Right lobe of liver (tissue), 4 donors: ENCODE results near the gene SPON1.

ENCODE experiments used
- POLR2A ChIP-seq: fragments of 450-650 bp; IDR thresholded peaks from one replicate; pipeline ENCODE4 v1.6.1; 2017; ENCODE audit warnings: antibody characterized with exemption, mild to moderate bottlenecking
- TF ChIP-seq, protein P1 (sequence below), 4 donors: fragments of 200-600 bp in 3 of 4; fragments of 450-650 bp in 1 of 4; IDR thresholded peaks; one replicate each; pipeline versions ENCODE4 v1.5.1 to v1.8.0; 2016 to 2022; ENCODE audit warnings: antibody characterized with exemption in 4 of 4, mild to moderate bottlenecking in 2 of 4
- donor health status: DM: no; HTN: no; CAD: no.
- donor health status: DM: no; HTN: no; CAD: no.
- donor health status: DM: no; HTN: yes; CAD: no.

DNA sequence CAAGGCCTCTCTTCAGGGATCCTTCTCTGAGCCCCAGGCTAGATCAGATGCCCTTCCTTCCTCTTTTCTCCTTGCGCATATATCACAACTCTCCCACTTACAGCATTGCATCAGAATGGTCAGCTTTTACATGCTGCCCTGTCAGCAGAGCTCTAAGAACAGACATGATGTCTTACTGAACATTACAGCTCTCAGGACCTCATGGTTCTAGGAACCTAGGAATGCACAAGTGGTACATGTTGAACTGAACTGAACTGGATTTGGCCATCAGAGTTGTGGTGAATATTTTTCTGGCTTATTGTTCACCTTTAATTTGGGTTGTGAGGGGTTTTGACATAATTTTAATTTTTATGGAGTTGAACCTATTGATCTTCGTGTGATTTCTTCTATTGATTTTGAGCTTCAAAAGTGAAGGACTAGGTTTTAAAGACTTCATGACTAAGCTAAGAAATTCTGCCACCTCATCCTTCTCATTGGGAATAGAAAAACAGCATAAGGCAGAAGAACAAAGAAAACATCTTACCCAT is 37.7 kb upstream of the SPON1 start:
- TF ChIP-seq, protein P1, sequence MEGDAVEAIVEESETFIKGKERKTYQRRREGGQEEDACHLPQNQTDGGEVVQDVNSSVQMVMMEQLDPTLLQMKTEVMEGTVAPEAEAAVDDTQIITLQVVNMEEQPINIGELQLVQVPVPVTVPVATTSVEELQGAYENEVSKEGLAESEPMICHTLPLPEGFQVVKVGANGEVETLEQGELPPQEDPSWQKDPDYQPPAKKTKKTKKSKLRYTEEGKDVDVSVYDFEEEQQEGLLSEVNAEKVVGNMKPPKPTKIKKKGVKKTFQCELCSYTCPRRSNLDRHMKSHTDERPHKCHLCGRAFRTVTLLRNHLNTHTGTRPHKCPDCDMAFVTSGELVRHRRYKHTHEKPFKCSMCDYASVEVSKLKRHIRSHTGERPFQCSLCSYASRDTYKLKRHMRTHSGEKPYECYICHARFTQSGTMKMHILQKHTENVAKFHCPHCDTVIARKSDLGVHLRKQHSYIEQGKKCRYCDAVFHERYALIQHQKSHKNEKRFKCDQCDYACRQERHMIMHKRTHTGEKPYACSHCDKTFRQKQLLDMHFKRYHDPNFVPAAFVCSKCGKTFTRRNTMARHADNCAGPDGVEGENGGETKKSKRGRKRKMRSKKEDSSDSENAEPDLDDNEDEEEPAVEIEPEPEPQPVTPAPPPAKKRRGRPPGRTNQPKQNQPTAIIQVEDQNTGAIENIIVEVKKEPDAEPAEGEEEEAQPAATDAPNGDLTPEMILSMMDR (IDR thresholded peaks at IDR 0.05) = no peak
- no peak for TF ChIP-seq POLR2A
